ENCODE data around the gene MPPED1.

The MPPED1 gene

GRCh38 chr22:43449205-43449830 lies 37.5 kb downstream of the MPPED1 start:
- DNase-seq = no peak

- DNase-seq = no peak
Observed at GRCh38 chr22:43449831-43450225, 38.0 kb downstream of the MPPED1 start.

DNA sequence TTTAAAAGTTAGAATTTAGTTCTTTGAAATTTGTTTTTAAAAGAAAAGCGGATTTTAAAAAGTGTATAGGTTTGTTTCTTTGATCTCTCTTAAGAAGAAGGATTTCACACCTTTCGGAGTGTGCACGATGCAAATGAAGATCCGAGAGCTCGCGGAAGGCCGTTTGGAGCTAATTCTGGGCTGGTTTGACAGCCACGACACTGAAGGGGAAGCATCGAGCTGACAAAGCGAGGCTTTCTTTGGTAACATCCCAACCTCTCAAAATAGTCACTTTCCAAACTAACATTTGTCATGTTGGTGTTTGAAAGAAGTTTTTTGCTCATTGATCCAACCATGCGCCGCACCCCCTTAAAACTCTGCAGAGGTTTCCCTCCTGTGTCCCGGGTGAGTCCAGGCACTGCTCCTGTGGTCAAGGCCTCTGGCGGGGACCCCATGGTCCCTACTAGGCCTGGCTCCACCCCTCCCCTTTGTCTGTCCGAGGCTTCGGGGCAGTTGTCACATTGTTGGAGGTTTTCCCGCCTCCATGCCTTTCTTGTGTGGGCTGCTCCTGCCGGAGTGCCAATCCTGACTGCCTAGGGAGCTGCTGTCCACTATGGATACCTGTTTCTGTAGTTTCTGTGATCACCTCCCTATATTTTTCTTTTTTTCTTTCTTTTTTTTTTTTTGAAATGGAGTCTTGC lies 39.7 kb downstream of the MPPED1 start:
- no peak for DNase-seq

- DNase-seq = no peak
Observed at GRCh38 chr22:43455846-43456245, 44.0 kb downstream of the MPPED1 start.

GRCh38 chr22:43457002-43457401 lies 45.2 kb downstream of the MPPED1 start:
- no peak for DNase-seq

DNA sequence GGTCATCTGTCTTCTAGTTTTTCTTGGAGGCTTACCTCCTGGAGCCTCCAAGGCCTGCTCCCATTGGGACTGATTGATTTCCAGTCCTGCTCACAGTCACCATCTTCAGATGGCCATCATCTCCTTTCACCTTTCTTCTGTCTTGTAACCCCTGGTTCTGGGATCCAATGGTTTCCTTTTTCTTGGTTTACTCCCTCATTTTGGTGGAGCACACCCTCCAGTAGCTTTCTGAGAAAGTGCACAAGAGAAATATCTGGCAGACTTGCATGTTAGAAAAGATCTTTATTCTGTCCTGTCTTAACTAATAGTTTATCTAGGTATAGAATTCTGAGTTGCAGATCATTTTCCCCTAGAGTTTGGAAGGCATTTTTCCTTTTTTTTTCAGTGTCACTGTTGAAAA lies 50.9 kb downstream of the MPPED1 start:
- no peak for DNase-seq

- DNase-seq = no peak
Observed at GRCh38 chr22:43464809-43465208, 53.0 kb downstream of the MPPED1 start.

DNA sequence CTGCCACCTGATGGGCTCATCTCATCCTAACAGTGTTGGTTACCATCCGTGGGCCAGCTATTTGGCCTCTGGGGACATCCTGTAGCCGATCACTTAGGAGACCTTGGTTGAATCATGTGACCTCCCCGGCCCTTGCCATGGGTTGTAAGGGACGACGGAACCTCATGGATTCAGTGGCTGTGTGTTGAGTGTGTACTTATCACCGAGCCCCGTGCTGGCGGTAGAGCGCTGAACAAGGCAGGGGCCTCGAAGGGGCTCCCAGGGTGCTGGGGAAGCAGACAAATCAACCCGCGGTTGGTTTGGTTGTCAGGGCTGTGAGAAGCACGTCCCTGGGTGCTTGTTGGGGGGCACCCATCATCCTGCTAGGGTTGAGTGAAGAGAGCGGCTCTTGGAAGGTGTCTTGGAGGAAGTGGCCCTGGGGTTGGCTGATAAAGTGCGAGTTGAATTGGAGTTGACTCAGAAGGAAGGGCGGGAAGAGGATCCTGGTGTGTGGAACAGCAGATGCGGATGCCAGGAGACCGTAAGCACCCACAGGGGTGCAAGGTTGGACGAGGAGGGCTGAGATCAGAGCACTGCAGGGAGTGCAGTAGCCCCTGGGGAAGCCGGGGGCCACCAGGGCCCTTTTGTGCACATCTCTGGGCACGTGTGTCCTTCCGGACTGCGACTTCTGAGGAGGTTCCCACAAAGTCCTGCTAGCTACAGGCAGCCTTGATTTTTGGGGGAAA lies 53.6 kb downstream of the MPPED1 start:
- DNase-seq = no peak

- DNase-seq = no peak
Observed at GRCh38 chr22:43466710-43467109, 54.9 kb downstream of the MPPED1 start.

DNA sequence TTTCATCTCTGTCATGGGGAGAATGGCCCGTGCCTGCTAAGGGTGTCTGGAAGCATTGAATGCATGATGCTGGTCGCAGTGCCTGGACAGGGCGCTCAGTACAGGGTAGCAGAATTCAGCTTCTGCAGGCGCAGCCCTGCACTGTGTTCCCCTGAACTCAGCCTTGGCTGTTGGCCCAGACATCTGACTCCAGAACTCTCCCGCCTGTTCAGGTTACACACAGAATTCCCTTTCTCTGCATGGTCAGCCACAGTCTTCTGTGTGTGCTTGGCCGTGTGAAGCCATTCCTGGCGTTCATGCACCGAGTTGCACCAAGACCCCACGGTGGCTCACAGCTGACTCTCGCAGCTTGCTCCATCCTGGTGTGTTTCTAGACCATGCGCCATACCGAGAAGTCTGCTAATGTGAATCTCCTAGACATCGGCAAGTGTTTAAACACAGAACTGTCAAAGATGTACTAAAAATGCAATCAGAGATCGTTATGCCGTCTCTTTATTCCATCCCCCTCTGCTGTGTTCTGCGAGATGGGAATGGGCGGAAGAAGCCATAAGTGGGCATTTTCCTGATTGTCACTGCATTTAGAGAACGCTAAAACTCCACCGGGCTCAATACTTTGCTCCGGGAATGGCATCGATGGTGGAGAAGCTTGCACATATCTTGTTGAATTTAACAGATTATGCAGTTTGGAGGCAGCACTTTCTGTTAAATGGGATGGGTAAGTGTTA lies 55.6 kb downstream of the MPPED1 start:
- DNase-seq = no peak

GRCh38 chr22:43470253-43470652 lies 58.4 kb downstream of the MPPED1 start:
- no peak for DNase-seq

GRCh38 chr22:43470941-43471585 lies 59.2 kb downstream of the MPPED1 start:
- DNase-seq = no peak

DNA sequence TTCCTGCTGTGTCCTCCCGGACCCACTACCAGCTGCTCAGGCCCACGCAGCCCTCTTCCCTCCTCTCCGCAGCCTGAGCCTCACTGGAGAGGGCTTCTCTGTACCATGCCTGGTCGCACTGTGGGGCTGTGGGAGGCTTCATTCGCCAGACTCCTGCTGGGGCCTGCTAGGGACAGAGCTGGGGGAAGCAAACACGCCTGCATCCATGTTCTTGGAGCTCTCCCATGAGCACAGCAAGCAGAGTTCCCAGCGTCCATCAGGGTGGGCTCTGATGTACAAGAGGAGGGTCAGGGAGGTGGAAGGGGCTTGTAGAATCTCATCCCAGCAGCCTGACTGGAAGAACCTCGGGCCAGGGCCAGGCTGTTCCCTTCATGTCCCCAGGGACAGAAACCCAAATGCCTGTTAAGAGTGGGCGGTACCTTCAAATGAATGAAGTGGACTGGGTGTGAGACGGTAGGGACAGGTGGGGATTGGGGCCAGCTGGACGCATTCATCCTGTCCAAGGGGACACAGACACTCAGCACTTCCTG lies 59.9 kb downstream of the MPPED1 start:
- DNase-seq = no peak

- no peak for DNase-seq
Observed at GRCh38 chr22:43473031-43473430, 61.2 kb downstream of the MPPED1 start.

- DNase-seq = no peak
Observed at GRCh38 chr22:43473441-43473840, 61.6 kb downstream of the MPPED1 start.

GRCh38 chr22:43474161-43475101 lies 62.6 kb downstream of the MPPED1 start:
- peak; percentile 55 to 75 (median 63) for DNase-seq

- DNase-seq = no peak
Observed at GRCh38 chr22:43475549-43476076, 63.8 kb downstream of the MPPED1 start.

GRCh38 chr22:43476341-43476740 lies 64.5 kb downstream of the MPPED1 start:
- DNase-seq = no peak

GRCh38 chr22:43476751-43477725 lies 65.2 kb downstream of the MPPED1 start:
- no peak for DNase-seq

DNA sequence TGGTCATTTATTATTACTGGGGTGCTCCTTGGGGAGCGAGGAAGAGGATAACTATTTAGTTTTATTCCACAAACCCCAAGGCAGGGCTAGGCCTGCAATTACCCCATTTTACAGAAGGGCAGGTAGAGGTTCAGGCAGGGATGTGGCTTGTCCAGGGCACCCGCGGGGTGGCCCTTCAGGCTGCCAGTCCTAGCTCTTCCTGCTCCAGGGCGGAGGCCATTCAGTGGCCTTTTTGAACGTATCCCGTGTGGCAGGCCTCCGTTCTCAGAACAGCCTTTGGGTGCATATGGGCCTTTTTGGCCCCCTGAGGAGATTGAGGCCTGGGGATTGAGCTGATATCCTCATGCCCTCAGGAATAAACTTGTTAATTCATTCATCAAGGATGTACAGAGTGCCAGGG lies 66.2 kb downstream of the MPPED1 start:
- DNase-seq = no peak
